GM18517 (cell line): ENCODE measurements around the gene SEMA3E.
A peak's percentile ranks its signal among the peaks of the same experiment; 100 is the strongest.
"Not testable (repeated sequence)": the region's sequence is repeated elsewhere in the genome, so short reads cannot be mapped to it uniquely, and the experiment has no call there.

ENCODE experiments used
- ATAC-seq: cut with Tn5 transposase; IDR thresholded peaks from one replicate; pipeline ENCODE4 v1.9.1; 2021; ENCODE audit warnings: mild to moderate bottlenecking, moderate library complexity; ENCODE audit not compliant: unreplicated experiment

The SEMA3E gene

DNA sequence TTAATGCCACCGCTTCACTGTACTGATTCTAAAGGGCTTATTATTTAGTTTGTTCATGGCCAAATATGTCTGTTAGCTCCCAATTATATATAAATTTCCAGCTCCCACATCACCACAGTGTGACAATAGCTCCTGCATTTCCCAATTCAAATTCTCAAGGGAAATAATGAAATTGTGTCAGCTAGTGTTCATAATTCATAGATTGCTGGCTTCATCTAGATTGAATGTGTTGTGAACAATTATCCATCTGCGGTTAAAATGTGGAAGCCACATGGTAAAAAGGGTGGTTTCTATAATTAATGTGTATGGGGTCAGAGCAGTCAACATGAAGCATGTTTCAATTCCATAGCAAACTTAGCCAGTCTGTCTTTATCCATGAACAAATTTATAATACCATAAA is 154.3 kb downstream of the SEMA3E start:
- ATAC-seq: no peak

- no peak for ATAC-seq
Observed at GRCh38 chr7:83492802-83493201, 156.1 kb downstream of the SEMA3E start.

DNA sequence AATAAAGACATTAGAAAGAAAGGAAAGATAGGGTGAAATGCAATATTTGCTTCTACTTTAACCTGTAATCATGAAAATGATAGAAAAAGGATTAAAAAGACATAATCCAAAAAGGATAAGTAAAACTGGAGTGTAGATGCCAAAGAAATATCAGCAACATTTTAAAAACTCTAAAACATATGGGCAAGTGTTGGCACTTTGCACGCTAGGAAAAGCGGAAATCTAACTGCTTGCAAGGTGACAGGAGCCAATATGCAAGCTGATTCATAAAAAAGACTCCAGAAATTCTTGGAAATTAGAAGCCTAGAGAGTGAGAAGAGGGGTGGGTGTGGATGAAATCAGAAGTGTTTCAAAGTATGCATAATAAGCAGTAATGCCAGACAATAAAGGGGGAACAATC is 161.1 kb downstream of the SEMA3E start:
- ATAC-seq: no peak

- ATAC-seq: no peak
Observed at GRCh38 chr7:83486957-83487356, 162.0 kb downstream of the SEMA3E start.

GRCh38 chr7:83486536-83486935 is 162.4 kb downstream of the SEMA3E start:
- ATAC-seq: no peak

- ATAC-seq: no peak
Observed at GRCh38 chr7:83484826-83485225, 164.1 kb downstream of the SEMA3E start.

GRCh38 chr7:83484266-83484665 is 164.7 kb downstream of the SEMA3E start:
- ATAC-seq: no peak

GRCh38 chr7:83478616-83479015 is 170.3 kb downstream of the SEMA3E start:
- no peak for ATAC-seq

DNA sequence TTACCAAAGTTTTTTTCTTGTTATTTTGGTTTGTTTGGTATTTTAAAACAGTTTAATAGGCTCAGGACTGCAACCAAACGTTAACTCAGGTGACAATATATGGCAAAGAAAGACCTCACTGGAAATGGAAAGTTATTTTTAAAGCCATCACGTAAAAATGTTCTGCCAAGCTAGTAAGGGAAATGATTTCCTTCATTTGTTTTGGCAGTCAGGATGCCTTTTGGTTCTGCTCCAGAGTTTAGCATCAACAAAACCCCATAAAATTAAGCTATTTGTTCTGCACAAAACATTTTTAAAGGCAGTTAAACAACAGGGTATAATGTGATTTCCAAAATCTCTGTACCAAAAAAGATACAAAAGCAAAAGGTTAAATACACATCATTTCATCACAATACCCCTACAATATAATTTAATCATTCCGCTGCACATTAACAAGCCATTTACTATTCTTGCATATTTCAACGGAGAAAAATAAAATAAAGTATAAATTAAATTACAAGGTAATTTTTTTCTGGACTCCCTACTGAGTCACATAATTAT is 172.4 kb downstream of the SEMA3E start:
- no peak for ATAC-seq

DNA sequence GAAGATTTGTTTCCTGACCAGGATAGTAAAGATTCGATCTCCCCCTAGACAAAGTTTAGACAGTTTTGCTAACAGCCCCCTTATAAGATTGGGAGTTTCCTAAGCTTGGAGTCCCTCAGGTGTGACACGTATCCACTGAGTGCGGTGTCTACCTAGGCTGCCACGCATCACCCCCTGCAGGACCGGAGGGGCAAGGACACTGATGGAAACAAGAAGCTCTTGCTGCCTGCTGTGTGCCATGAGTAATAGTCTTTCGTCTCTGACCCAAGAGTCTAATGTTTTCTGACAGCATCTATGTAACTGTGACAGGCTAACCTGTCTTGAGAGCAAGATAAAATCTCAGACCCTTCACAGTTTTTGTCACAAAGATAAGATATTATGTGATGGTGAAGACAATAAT is 173.5 kb downstream of the SEMA3E start:
- ATAC-seq: no peak

DNA sequence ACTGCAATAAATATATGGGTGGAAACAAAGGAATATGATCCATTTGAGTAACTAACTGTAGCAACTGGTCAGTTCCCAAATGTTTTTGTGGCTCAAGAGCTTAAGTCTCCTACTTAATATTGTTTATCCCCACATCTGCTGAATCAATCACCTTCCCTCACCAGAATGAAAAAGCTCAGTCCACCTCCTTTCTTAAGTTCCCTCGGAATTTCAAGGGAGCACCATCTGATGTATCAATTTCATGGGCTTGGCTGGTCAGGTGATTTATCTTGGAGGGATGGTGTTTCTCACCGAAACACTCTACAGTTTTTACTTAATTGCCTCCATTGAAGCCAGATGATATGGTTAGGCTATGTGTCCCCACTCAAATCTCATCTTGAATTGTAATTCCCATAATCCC is 176.6 kb downstream of the SEMA3E start:
- ATAC-seq: no peak

GRCh38 chr7:83469491-83469890 is 179.4 kb downstream of the SEMA3E start:
- no peak for ATAC-seq

- no peak for ATAC-seq
Observed at GRCh38 chr7:83469076-83469475, 179.9 kb downstream of the SEMA3E start.

- ATAC-seq: peak; percentile 99
Observed at GRCh38 chr7:83468251-83468739, 180.6 kb downstream of the SEMA3E start.

DNA sequence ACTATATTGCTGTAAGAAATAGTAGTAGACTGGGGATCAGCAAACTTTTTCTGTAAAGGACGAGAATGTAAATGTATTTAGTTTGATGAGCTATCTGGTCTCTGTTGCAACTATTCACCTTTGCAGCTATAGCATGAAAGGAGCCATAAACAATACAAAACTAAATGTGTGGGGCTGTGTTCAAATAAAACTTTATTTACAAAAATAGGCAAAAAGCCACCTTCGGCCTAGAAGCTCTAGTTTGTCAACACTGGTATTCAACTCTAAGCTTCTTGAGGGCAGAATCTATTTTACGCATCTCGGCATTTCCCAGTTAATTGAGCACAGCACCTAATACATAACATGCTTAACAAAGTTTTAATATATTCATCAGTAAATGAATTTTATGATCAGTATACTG is 181.4 kb downstream of the SEMA3E start:
- ATAC-seq: no peak

GRCh38 chr7:83466956-83467355 is 182.0 kb downstream of the SEMA3E start:
- no peak for ATAC-seq

- ATAC-seq: no peak
Observed at GRCh38 chr7:83466187-83466923, 182.6 kb downstream of the SEMA3E start.

GRCh38 chr7:83465643-83466042 is 183.3 kb downstream of the SEMA3E start:
- ATAC-seq: no peak

- not testable (repeated sequence) for ATAC-seq
Observed at GRCh38 chr7:83461820-83462219, 187.1 kb downstream of the SEMA3E start.

- ATAC-seq: not testable (repeated sequence)
Observed at GRCh38 chr7:83459930-83460653, 188.8 kb downstream of the SEMA3E start.

- not testable (repeated sequence) for ATAC-seq
Observed at GRCh38 chr7:83459101-83459929, 189.6 kb downstream of the SEMA3E start.
